Stimulated activated CD4-positive, alpha-beta T cell treated with anti-CD3 and anti-CD28 coated beads, Interleukin-1b, Interleukin-23, amount 100 ng/mL, for 24 hours (primary cell): ENCODE data around the gene CRTC1.
"Not testable (repeated sequence)": the region's sequence is repeated elsewhere in the genome, so short reads cannot be mapped to it uniquely, and the experiment has no call there.

Experiments used
- DNase-seq, 4 experiments: peaks; one replicate each; pipeline ENCODE4 v3.0.0-alpha.2; 2020; ENCODE audit warnings: low read depth in 4 of 4, low spot score in 1 of 4

The CRTC1 gene

GRCh38 chr19:18668744-18669523 is 14.5 kb upstream of the CRTC1 start:
- no peak for DNase-seq

GRCh38 chr19:18669524-18669817 is 14.0 kb upstream of the CRTC1 start:
- no peak for DNase-seq

GRCh38 chr19:18669883-18670282 is 13.6 kb upstream of the CRTC1 start:
- no peak for DNase-seq

GRCh38 chr19:18670312-18670711 is 13.2 kb upstream of the CRTC1 start:
- DNase-seq, result no peak

GRCh38 chr19:18671303-18672043 is 12.0 kb upstream of the CRTC1 start:
- no peak for DNase-seq

- no peak for DNase-seq
Observed at GRCh38 chr19:18672044-18672451, 11.4 kb upstream of the CRTC1 start.

- DNase-seq, result no peak
Observed at GRCh38 chr19:18672606-18673337, 10.7 kb upstream of the CRTC1 start.

GRCh38 chr19:18674616-18675015 is 8.9 kb upstream of the CRTC1 start:
- no peak for DNase-seq

- DNase-seq, result no peak
Observed at GRCh38 chr19:18675779-18676178, 7.7 kb upstream of the CRTC1 start.

GRCh38 chr19:18676692-18677091 is 6.8 kb upstream of the CRTC1 start:
- DNase-seq, result no peak

GRCh38 chr19:18677156-18677555 is 6.3 kb upstream of the CRTC1 start:
- DNase-seq, result no peak

GRCh38 chr19:18680148-18680547 is 3.3 kb upstream of the CRTC1 start:
- DNase-seq, result not testable (repeated sequence)

GRCh38 chr19:18682807-18683108 is 722 bp upstream of the CRTC1 start:
- DNase-seq, result no peak

- no peak for DNase-seq
Observed at GRCh38 chr19:18683958-18684641, 620 bp downstream of the CRTC1 start.

GRCh38 chr19:18684642-18684993 is 1.1 kb downstream of the CRTC1 start:
- DNase-seq, result no peak

GRCh38 chr19:18685597-18686190 is 2.2 kb downstream of the CRTC1 start:
- DNase-seq, result no peak

GRCh38 chr19:18687740-18688465 is 4.4 kb downstream of the CRTC1 start:
- DNase-seq, result no peak

GRCh38 chr19:18696023-18696422 is 12.5 kb downstream of the CRTC1 start:
- no peak for DNase-seq

- DNase-seq, result no peak
Observed at GRCh38 chr19:18697680-18698079, 14.2 kb downstream of the CRTC1 start.

- no peak for DNase-seq
Observed at GRCh38 chr19:18698321-18699167, 15.1 kb downstream of the CRTC1 start.
